Tibial nerve (tissue), 4 donors: Measurements from ENCODE around the gene STK4. TPM values are rescaled to one million over a fixed set of nuclear protein-coding genes. Genes with fewer than 3 reads are reported as not detected.

ENCODE experiments used
- DNase-seq, 2 donors: peaks; one replicate each; pipeline ENCODE4 v3.0.0-alpha.2; 2019; ENCODE audit warnings: low spot score in 2 of 2
- H3K27ac ChIP-seq, 4 donors: fragments of 200-600 bp; sonication (generic) in 3 of 4; one replicate each; pipeline ENCODE4 v1.5.1; 2017 to 2019; ENCODE audit warnings: mild to moderate bottlenecking in 1 of 4
- H3K27me3 ChIP-seq, 2 donors: fragments of 200-600 bp; sonication (generic) in 1 of 2; one replicate each; pipeline versions ENCODE4 v1.5.1 to v1.6.0; 2017 to 2019
- H3K36me3 ChIP-seq, 3 donors: fragments of 200-600 bp; sonication (generic); one replicate each; pipeline ENCODE4 v1.5.1; 2018 to 2019
- H3K4me1 ChIP-seq, 4 donors: fragments of 200-600 bp; sonication (generic) in 3 of 4; one replicate each; pipeline ENCODE4 v1.5.1; 2017 to 2019
- H3K4me3 ChIP-seq, 4 donors: fragments of 200-600 bp; sonication (generic) in 3 of 4; one replicate each; pipeline ENCODE4 v1.5.1; 2017 to 2019; ENCODE audit warnings: mild to moderate bottlenecking in 1 of 4, moderate library complexity in 1 of 4
- H3K9me3 ChIP-seq, 4 donors: fragments of 200-600 bp; sonication (generic) in 3 of 4; one replicate each; pipeline ENCODE4 v1.5.1; 2017 to 2019
- CTCF ChIP-seq, 5 experiments: fragments of 200-600 bp in 3 of 5; fragments of 450-650 bp in 2 of 5; sonication (generic) in 3 of 5; IDR thresholded peaks; one replicate each; pipeline ENCODE4 v1.5.1; 2016 to 2019; ENCODE audit warnings: antibody characterized with exemption in 5 of 5, mild to moderate bottlenecking in 3 of 5, moderate library complexity in 2 of 5
- EP300 ChIP-seq, 2 donors: sonication (generic); formaldehyde crosslinking; IDR thresholded peaks; one replicate each; pipeline ENCODE4 v1.6.1; 2017; ENCODE audit warnings: antibody characterized with exemption in 2 of 2, mild to moderate bottlenecking in 1 of 2
- POLR2A ChIP-seq, 2 donors: fragments of 450-650 bp; IDR thresholded peaks; one replicate each; pipeline ENCODE4 v1.6.1; 2017; ENCODE audit warnings: antibody characterized with exemption in 2 of 2, mild to moderate bottlenecking in 2 of 2, moderate library complexity in 2 of 2
- WGBS, 2 donors: methylation state at CpG; one replicate each; pipeline ENCODE4 v1.1.5; 2018; 5-methylcytosine and 5-hydroxymethylcytosine counted together
- total RNA-seq, 4 donors: library from RNA; depleted of rRNA; stranded (reverse); fragments of >200 nt; gene quantifications; one replicate each; pipeline ENCODE4 v1.1.0, GENCODE V29; 2016

STK4 gene
- total RNA-seq, 4 donors from 2014 or later: 24.3 to 28.5 (median 27.1) TPM

- WGBS, 2 donors: 93 to 96% methylated on average over 1 of the region's 1 CpG
- H3K9me3 ChIP-seq: no peaks in the 10 kb centered on the region
- peaks cover 0 to 27% (median 10%) of the 10 kb centered on the region in 4 donors for H3K4me1 ChIP-seq
- H3K27me3 ChIP-seq: no peaks in the 10 kb centered on the region
- H3K4me3 ChIP-seq: no peak overlapping the region
- no peak overlapping the region for H3K27ac ChIP-seq
- H3K36me3 ChIP-seq: peaks cover 0 to 13% (median 0%) of the 10 kb centered on the region in 3 donors
- TF ChIP-seq CTCF (IDR thresholded peaks at IDR 0.05) (no peak), EP300 (IDR thresholded peaks at IDR 0.05) (no peak), POLR2A (IDR thresholded peaks at IDR 0.05) (no peak)
- DNase-seq: no peak
Observed at GRCh38 chr20:45034436-45034835, 68.1 kb downstream of the STK4 start.

GRCh38 chr20:45036044-45036755 is 69.9 kb downstream of the STK4 start:
- no peak overlapping the region for H3K4me3 ChIP-seq
- H3K27me3 ChIP-seq: no peaks in the 10 kb centered on the region
- WGBS, 2 donors: 88 to 89% methylated on average over 10 of the region's 10 CpGs
- peaks cover 0 to 4% (median 0%) of the 10 kb centered on the region in 3 donors for H3K36me3 ChIP-seq
- peaks cover 0 to 31% (median 10%) of the 10 kb centered on the region in 4 donors for H3K4me1 ChIP-seq
- DNase-seq: no peak
- TF ChIP-seq EP300 (IDR thresholded peaks at IDR 0.05) (peak in 1 of 2 donors; percentile 22), POLR2A (IDR thresholded peaks at IDR 0.05) (no peak), CTCF (IDR thresholded peaks at IDR 0.05) (no peak)
- no peaks in the 10 kb centered on the region for H3K9me3 ChIP-seq
- H3K27ac ChIP-seq: no peak overlapping the region

- H3K27ac ChIP-seq: peak overlapping the region in 1 of 4 donors; percentile 12
Observed at GRCh38 chr20:45037050-45037449, 70.7 kb downstream of the STK4 start.

DNA sequence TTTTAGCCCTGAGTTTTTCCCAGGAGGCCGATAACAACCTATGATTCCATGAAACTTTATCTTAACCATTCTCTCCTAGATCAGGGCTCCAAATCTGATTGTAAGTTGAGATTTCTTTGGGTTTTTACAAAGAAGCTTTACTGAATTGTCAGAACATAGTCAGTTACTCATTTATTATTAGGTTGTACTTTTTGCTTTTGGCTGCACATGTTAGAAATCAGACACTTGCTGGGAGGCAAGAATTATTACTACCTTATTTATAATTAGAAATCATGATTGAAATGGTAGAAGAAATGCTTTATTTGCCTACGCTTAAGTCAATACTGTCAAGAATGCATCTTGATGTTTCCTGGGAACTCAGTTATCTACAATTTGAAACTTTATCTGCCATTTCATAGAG is 71.3 kb downstream of the STK4 start:
- peaks cover 0 to 38% (median 10%) of the 10 kb centered on the region in 4 donors for H3K4me1 ChIP-seq
- no peaks in the 10 kb centered on the region for H3K9me3 ChIP-seq
- DNase-seq: no peak
- peak overlapping the region in 1 of 4 donors; percentile 12 for H3K27ac ChIP-seq
- no peaks in the 10 kb centered on the region for H3K27me3 ChIP-seq
- no peaks in the 10 kb centered on the region for H3K36me3 ChIP-seq
- 91% methylated on average over 2 of the region's 2 CpGs for WGBS, 2 donors
- no peak overlapping the region for H3K4me3 ChIP-seq
- TF ChIP-seq CTCF (IDR thresholded peaks at IDR 0.05) (no peak), EP300 (IDR thresholded peaks at IDR 0.05) (no peak), POLR2A (IDR thresholded peaks at IDR 0.05) (no peak)

More at GRCh38 chr20:45037050-45037449, 70.7 kb downstream of the STK4 start:
- Histone ChIP-seq H3K4me1 (peaks cover 0 to 38% (median 10%) of the 10 kb centered on the region in 4 donors), H3K4me3 (no peak overlapping the region), H3K9me3 (no peaks in the 10 kb centered on the region), H3K27me3 (no peaks in the 10 kb centered on the region), H3K36me3 (peaks cover 0 to 4% (median 0%) of the 10 kb centered on the region in 3 donors)
- DNase-seq: peak in 1 of 2 donors; percentile 71
- TF ChIP-seq POLR2A (IDR thresholded peaks at IDR 0.05): no peak
- TF ChIP-seq EP300 (IDR thresholded peaks at IDR 0.05): no peak
- no peak for TF ChIP-seq CTCF (IDR thresholded peaks at IDR 0.05)
- WGBS, 2 donors: 80% methylated on average over 1 of the region's 1 CpG

DNA sequence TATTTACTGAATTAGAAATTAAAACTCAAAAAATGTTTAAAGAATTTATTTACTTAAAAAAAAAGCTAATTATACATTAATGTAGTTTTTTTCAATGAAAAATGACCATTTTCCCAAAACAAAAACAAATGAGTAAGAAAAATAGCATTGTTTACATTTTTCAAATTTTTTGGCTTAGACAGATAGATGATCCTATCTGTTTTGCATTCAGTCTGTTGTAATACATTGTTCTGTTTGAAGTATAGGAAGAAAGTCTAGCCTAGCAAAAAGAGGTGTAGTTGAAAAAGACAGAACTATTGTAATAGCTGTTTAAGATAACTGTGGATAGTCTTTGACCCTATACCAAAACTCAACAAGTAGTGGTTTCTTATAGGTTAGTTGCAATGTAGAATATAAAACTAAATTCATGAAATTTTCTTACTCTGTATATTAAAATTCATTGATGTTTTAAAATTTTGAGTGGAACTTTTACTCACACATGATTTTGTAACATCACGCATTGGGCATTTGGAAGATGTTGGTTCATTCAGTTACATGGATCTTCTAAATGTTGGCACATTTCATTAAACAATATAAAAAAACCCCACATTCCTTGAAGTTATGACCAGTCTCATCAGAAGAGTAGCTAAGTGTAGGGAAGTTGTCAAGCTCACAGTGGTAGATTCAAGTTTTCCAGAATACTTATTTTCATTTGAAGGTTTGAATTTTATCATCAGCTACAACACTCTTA is 72.6 kb downstream of the STK4 start:
- 84 to 94% methylated on average over 1 of the region's 1 CpG for WGBS, 2 donors
- H3K27ac ChIP-seq: peak overlapping the region in 2 of 4 donors; percentile 23 to 63

More for the DNA sequence above, 72.6 kb downstream of the STK4 start:
- TF ChIP-seq EP300 (IDR thresholded peaks at IDR 0.05) (no peak), CTCF (IDR thresholded peaks at IDR 0.05) (no peak), POLR2A (IDR thresholded peaks at IDR 0.05) (no peak)
- H3K4me3 ChIP-seq: no peak overlapping the region
- peaks cover 0 to 42% (median 10%) of the 10 kb centered on the region in 4 donors for H3K4me1 ChIP-seq
- H3K9me3 ChIP-seq: no peaks in the 10 kb centered on the region
- no peak for DNase-seq
- no peaks in the 10 kb centered on the region for H3K27me3 ChIP-seq
- H3K36me3 ChIP-seq: no peaks in the 10 kb centered on the region
